ENCODE data around the gene TJAP1.

Gene TJAP1

DNA sequence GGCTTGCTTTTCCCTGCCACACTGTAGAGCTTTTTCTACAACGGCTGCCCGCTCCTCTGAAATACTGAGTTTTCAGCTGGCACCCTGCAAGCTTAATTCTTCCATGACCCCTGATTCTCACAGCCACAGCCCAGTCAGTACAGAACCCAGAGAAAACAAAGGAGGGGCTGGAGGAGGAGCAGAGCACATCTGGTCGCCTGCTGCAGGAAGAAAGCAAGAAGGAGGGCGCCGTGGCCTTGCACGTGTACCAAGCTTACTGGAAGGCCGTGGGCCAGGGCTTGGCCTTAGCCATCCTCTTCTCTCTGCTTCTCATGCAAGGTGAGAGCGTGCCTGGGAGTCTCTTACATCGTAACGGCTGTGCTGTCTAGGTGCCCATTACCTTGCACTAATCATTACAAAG is 33.3 kb upstream of the TJAP1 start:
- no peaks in the 10 kb centered on the region for H3K27me3 ChIP-seq (ENCODE audit: control insufficient read depth in 1 of 2, insufficient read depth in 1 of 2, low read length in 2 of 2)
- H3K4me3 ChIP-seq (ENCODE audit: insufficient read depth in 1 of 2, low read depth in 1 of 2, low read length in 2 of 2) = no peak overlapping the region
- no peak overlapping the region for H2AK5ac ChIP-seq (ENCODE audit: low read length, severe bottlenecking)
- H3K9me3 ChIP-seq (ENCODE audit: control insufficient read depth, low read length) = no peaks in the 10 kb centered on the region
- H2BK12ac ChIP-seq (ENCODE audit: low read length in 2 of 2) = no peak overlapping the region
- H3K27ac ChIP-seq (ENCODE audit: low read length, poor library complexity, severe bottlenecking) = no peak overlapping the region
- H3K4me2 ChIP-seq (ENCODE audit: low read length, poor library complexity, severe bottlenecking) = no peak overlapping the region
- no peaks in the 10 kb centered on the region for H3K79me1 ChIP-seq (replicated peaks; ENCODE audit: low read length, poor library complexity, severe bottlenecking)
- H3K18ac ChIP-seq (ENCODE audit: low read depth in 1 of 2, low read length in 2 of 2) = no peak overlapping the region
- no peak overlapping the region for H3K23ac ChIP-seq (ENCODE audit: low read length in 2 of 2)
- H4K91ac ChIP-seq (ENCODE audit: low read length) = no peak overlapping the region
- no peak for DNase-seq
- H3K4me1 ChIP-seq (ENCODE audit: control insufficient read depth, insufficient read depth, low read depth, low read length) = no peaks in the 10 kb centered on the region
- no peak overlapping the region for H2BK15ac ChIP-seq (ENCODE audit: low read depth, poor library complexity, severe bottlenecking)
- peaks cover 82 to 88% of the 10 kb centered on the region in 2 experiments for H3K36me3 ChIP-seq (ENCODE audit: control insufficient read depth in 1 of 2, insufficient read depth in 2 of 2, low read depth in 1 of 2, low read length in 2 of 2)
- H3K14ac ChIP-seq (ENCODE audit: low read length in 2 of 2) = no peak overlapping the region
- H2BK5ac ChIP-seq (ENCODE audit: low read depth, low read length, poor library complexity, severe bottlenecking) = no peak overlapping the region
- 94% methylated on average over 9 of the region's 10 CpGs for WGBS
- no peak overlapping the region for H4K8ac ChIP-seq (ENCODE audit: low read length)
- no peak overlapping the region for H2BK120ac ChIP-seq (ENCODE audit: low read depth, low read length)
- H3K9ac ChIP-seq (ENCODE audit: low read length) = no peak overlapping the region
- no peak overlapping the region for H2AFZ ChIP-seq (ENCODE audit: low read depth, low read length)
- H3K4ac ChIP-seq (ENCODE audit: low read depth in 1 of 2, low read length in 2 of 2) = no peak overlapping the region

DNA sequence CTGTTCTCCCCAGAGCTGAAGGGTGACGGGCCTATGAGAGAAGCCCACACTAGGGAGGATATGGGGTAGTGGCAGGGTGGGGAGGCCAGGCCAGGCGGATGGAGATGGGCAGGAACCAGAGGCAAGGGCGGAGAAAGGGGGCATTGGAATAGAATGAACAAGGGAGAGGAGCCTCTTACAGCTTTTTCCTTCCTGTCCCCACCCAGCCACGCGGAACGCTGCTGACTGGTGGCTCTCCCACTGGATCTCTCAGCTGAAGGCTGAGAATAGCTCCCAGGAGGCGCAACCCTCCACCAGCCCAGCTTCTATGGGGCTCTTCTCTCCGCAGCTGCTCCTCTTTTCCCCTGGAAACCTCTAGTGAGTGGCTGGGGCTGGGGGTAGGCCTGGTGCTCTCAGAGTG is 32.8 kb upstream of the TJAP1 start:
- Histone ChIP-seq H3K4ac (ENCODE audit: low read depth in 1 of 2, low read length in 2 of 2) (no peak overlapping the region), H4K91ac (ENCODE audit: low read length) (no peak overlapping the region), H3K23ac (ENCODE audit: low read length in 2 of 2) (no peak overlapping the region), H3K9me3 (ENCODE audit: control insufficient read depth, low read length) (no peaks in the 10 kb centered on the region), H3K18ac (ENCODE audit: low read depth in 1 of 2, low read length in 2 of 2) (no peak overlapping the region), H2BK5ac (ENCODE audit: low read depth, low read length, poor library complexity, severe bottlenecking) (no peak overlapping the region), H3K27me3 (ENCODE audit: control insufficient read depth in 1 of 2, insufficient read depth in 1 of 2, low read length in 2 of 2) (no peaks in the 10 kb centered on the region), H3K4me3 (ENCODE audit: insufficient read depth in 1 of 2, low read depth in 1 of 2, low read length in 2 of 2) (no peak overlapping the region), H3K4me1 (ENCODE audit: control insufficient read depth, insufficient read depth, low read depth, low read length) (no peaks in the 10 kb centered on the region), H3K14ac (ENCODE audit: low read length in 2 of 2) (no peak overlapping the region), H2AK5ac (ENCODE audit: low read length, severe bottlenecking) (no peak overlapping the region), H2BK15ac (ENCODE audit: low read depth, poor library complexity, severe bottlenecking) (no peak overlapping the region), H3K79me1 (replicated peaks; ENCODE audit: low read length, poor library complexity, severe bottlenecking) (no peaks in the 10 kb centered on the region), H2BK12ac (ENCODE audit: low read length in 2 of 2) (no peak overlapping the region), H3K9ac (ENCODE audit: low read length) (no peak overlapping the region), H3K36me3 (ENCODE audit: control insufficient read depth in 1 of 2, insufficient read depth in 2 of 2, low read depth in 1 of 2, low read length in 2 of 2) (peaks cover 84 to 87% of the 10 kb centered on the region in 2 experiments), H4K8ac (ENCODE audit: low read length) (no peak overlapping the region), H3K27ac (ENCODE audit: low read length, poor library complexity, severe bottlenecking) (no peak overlapping the region), H3K4me2 (ENCODE audit: low read length, poor library complexity, severe bottlenecking) (no peak overlapping the region), H2AFZ (ENCODE audit: low read depth, low read length) (no peak overlapping the region), H2BK120ac (ENCODE audit: low read depth, low read length) (no peak overlapping the region)
- no peak for DNase-seq
- WGBS = 96% methylated on average over 6 of the region's 8 CpGs

DNA sequence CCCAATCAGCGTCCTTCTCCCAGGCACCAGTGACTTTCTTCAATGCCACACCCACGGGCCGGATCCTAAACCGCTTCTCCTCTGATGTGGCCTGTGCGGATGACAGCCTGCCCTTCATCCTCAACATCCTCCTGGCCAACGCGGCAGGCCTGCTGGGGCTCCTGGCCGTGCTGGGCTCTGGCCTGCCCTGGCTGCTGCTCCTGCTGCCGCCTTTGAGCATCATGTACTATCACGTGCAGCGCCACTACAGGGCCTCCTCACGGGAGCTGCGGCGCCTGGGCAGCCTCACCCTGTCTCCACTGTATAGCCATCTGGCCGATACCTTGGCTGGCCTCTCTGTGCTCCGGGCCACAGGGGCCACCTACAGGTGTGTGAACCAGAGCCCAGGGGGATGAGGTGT is 31.8 kb upstream of the TJAP1 start:
- Histone ChIP-seq H3K27ac (ENCODE audit: low read length, poor library complexity, severe bottlenecking) (no peak overlapping the region), H2BK15ac (ENCODE audit: low read depth, poor library complexity, severe bottlenecking) (no peak overlapping the region), H4K8ac (ENCODE audit: low read length) (no peak overlapping the region), H3K4me3 (ENCODE audit: insufficient read depth in 1 of 2, low read depth in 1 of 2, low read length in 2 of 2) (no peak overlapping the region), H2AFZ (ENCODE audit: low read depth, low read length) (no peak overlapping the region), H3K14ac (ENCODE audit: low read length in 2 of 2) (no peak overlapping the region), H3K4me1 (ENCODE audit: control insufficient read depth, insufficient read depth, low read depth, low read length) (no peaks in the 10 kb centered on the region), H3K27me3 (ENCODE audit: control insufficient read depth in 1 of 2, insufficient read depth in 1 of 2, low read length in 2 of 2) (no peaks in the 10 kb centered on the region), H2AK5ac (ENCODE audit: low read length, severe bottlenecking) (no peak overlapping the region), H3K36me3 (ENCODE audit: control insufficient read depth in 1 of 2, insufficient read depth in 2 of 2, low read depth in 1 of 2, low read length in 2 of 2) (peaks cover 85 to 88% of the 10 kb centered on the region in 2 experiments), H3K79me1 (replicated peaks; ENCODE audit: low read length, poor library complexity, severe bottlenecking) (no peaks in the 10 kb centered on the region), H3K9ac (ENCODE audit: low read length) (no peak overlapping the region), H3K23ac (ENCODE audit: low read length in 2 of 2) (no peak overlapping the region), H3K4ac (ENCODE audit: low read depth in 1 of 2, low read length in 2 of 2) (no peak overlapping the region), H4K91ac (ENCODE audit: low read length) (no peak overlapping the region), H3K9me3 (ENCODE audit: control insufficient read depth, low read length) (no peaks in the 10 kb centered on the region), H3K18ac (ENCODE audit: low read depth in 1 of 2, low read length in 2 of 2) (no peak overlapping the region), H2BK120ac (ENCODE audit: low read depth, low read length) (no peak overlapping the region), H2BK12ac (ENCODE audit: low read length in 2 of 2) (no peak overlapping the region), H2BK5ac (ENCODE audit: low read depth, low read length, poor library complexity, severe bottlenecking) (no peak overlapping the region), H3K4me2 (ENCODE audit: low read length, poor library complexity, severe bottlenecking) (no peak overlapping the region)
- no peak for DNase-seq
- WGBS = 98% methylated on average over 16 of the region's 16 CpGs

DNA sequence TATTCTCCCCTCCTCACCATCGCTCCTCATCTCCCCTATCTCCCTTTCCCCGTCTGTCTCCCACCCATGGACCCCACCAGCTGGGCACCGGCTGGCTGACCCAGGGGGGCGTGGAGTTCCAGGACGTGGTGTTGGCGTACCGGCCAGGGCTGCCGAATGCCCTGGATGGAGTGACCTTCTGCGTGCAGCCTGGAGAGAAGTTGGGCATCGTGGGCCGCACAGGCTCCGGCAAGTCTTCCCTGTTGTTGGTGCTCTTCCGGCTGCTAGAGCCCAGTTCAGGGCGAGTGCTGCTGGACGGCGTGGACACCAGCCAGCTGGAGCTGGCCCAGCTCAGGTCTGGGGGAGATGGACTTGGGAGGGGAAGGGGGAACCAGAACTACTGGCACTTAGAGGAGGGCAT is 29.8 kb upstream of the TJAP1 start:
- no peak overlapping the region for H2AK5ac ChIP-seq (ENCODE audit: low read length, severe bottlenecking)

More for the DNA sequence above, 29.8 kb upstream of the TJAP1 start:
- H3K9ac ChIP-seq (ENCODE audit: low read length) = no peak overlapping the region
- no peaks in the 10 kb centered on the region for H3K4me1 ChIP-seq (ENCODE audit: control insufficient read depth, insufficient read depth, low read depth, low read length)
- no peak for DNase-seq
- no peak overlapping the region for H3K4ac ChIP-seq (ENCODE audit: low read depth in 1 of 2, low read length in 2 of 2)
- no peak overlapping the region for H2BK120ac ChIP-seq (ENCODE audit: low read depth, low read length)
- no peak overlapping the region for H3K23ac ChIP-seq (ENCODE audit: low read length in 2 of 2)
- WGBS = 94% methylated on average over 16 of the region's 16 CpGs
- no peak overlapping the region for H3K4me3 ChIP-seq (ENCODE audit: insufficient read depth in 1 of 2, low read depth in 1 of 2, low read length in 2 of 2)
- no peak overlapping the region for H2BK12ac ChIP-seq (ENCODE audit: low read length in 2 of 2)
- H3K4me2 ChIP-seq (ENCODE audit: low read length, poor library complexity, severe bottlenecking) = no peak overlapping the region
- no peak overlapping the region for H4K91ac ChIP-seq (ENCODE audit: low read length)
- no peak overlapping the region for H2AFZ ChIP-seq (ENCODE audit: low read depth, low read length)
- H2BK5ac ChIP-seq (ENCODE audit: low read depth, low read length, poor library complexity, severe bottlenecking) = no peak overlapping the region
- H3K79me1 ChIP-seq (replicated peaks; ENCODE audit: low read length, poor library complexity, severe bottlenecking) = no peaks in the 10 kb centered on the region
- H4K8ac ChIP-seq (ENCODE audit: low read length) = no peak overlapping the region
- peaks cover 90 to 92% of the 10 kb centered on the region in 2 experiments for H3K36me3 ChIP-seq (ENCODE audit: control insufficient read depth in 1 of 2, insufficient read depth in 2 of 2, low read depth in 1 of 2, low read length in 2 of 2)
- H3K27me3 ChIP-seq (ENCODE audit: control insufficient read depth in 1 of 2, insufficient read depth in 1 of 2, low read length in 2 of 2) = no peaks in the 10 kb centered on the region
- H3K18ac ChIP-seq (ENCODE audit: low read depth in 1 of 2, low read length in 2 of 2) = no peak overlapping the region
- H2BK15ac ChIP-seq (ENCODE audit: low read depth, poor library complexity, severe bottlenecking) = no peak overlapping the region
- no peak overlapping the region for H3K14ac ChIP-seq (ENCODE audit: low read length in 2 of 2)
- H3K9me3 ChIP-seq (ENCODE audit: control insufficient read depth, low read length) = no peaks in the 10 kb centered on the region
- H3K27ac ChIP-seq (ENCODE audit: low read length, poor library complexity, severe bottlenecking) = no peak overlapping the region

All from mesenchymal stem cell (in vitro differentiated cells and primary cell).